ENCODE results near the gene MOV10L1. TPM values are rescaled to one million over a fixed set of nuclear protein-coding genes. Genes with fewer than 3 reads are reported as not detected.

Gene MOV10L1
- total RNA-seq, 4 donors from 2014 or later, result 0.68 to 0.80 TPM; not detected in 2

DNA sequence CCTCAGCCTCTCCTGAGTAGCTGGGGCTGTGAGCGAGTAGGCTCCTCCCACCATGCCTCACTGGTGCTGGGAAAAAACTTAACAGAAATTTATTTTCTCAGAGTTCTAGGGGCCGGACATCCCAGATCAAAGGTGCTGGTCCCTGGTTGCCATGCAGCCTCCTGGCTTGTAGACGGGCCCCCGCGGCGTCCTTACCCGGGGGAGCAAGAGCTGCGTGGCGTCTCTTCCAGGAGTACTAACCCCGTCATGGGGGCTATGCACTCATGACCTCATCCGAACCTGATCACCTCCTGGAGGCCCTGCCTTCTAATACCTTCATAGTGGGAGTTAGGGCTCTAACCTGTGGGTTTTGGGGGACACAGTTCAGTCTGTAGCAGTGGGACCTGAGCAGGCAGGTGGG is 98.5 kb downstream of the MOV10L1 start:
- Histone ChIP-seq H3K27me3 (no peaks in the 10 kb centered on the region), H3K9me3 (no peaks in the 10 kb centered on the region), H3K36me3 (no peaks in the 10 kb centered on the region), H3K27ac (no peak overlapping the region), H3K4me3 (no peak overlapping the region), H3K4me1 (peaks cover 81% of the 10 kb centered on the region)
- WGBS, result 96% methylated on average over 11 of the region's 11 CpGs
- TF ChIP-seq EP300 (IDR thresholded peaks at IDR 0.05) (no peak), POLR2A (IDR thresholded peaks at IDR 0.05) (no peak)
- TF ChIP-seq, protein P1, sequence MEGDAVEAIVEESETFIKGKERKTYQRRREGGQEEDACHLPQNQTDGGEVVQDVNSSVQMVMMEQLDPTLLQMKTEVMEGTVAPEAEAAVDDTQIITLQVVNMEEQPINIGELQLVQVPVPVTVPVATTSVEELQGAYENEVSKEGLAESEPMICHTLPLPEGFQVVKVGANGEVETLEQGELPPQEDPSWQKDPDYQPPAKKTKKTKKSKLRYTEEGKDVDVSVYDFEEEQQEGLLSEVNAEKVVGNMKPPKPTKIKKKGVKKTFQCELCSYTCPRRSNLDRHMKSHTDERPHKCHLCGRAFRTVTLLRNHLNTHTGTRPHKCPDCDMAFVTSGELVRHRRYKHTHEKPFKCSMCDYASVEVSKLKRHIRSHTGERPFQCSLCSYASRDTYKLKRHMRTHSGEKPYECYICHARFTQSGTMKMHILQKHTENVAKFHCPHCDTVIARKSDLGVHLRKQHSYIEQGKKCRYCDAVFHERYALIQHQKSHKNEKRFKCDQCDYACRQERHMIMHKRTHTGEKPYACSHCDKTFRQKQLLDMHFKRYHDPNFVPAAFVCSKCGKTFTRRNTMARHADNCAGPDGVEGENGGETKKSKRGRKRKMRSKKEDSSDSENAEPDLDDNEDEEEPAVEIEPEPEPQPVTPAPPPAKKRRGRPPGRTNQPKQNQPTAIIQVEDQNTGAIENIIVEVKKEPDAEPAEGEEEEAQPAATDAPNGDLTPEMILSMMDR (IDR thresholded peaks at IDR 0.05), result no peak
- no peak for DNase-seq (ENCODE audit: low spot score in 2 of 2)

DNA sequence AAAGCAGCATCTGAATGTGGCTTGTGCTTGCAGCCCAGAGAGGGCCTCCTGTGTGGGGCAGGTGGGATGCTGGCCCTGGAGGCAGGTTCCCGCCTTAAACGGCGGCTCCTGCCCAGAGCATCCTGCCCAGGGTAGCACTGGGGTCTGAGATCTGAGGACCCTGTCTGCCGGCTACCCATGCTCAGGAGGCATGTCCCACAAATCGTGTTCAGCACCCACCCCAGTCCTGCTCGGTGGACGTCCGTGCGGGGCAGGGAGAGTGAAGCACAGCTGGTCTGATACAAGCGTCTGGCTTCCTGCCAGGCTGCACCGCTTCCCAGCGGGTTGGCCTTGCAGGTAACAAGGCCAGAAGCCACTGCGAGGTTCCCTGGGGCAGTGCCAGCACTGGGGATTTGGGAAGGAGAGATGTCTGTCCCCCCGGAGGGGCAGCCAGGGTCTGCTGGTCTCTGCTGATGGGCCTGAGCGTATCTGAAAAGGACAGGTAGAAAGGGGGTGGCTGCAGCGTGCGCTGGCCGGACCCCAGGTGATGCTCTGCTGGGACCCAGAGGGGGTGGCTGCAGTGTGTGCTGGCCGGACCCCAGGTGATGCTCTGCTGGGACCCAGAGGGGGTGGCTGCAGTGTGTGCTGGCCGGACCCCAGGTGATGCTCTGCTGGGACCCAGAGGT is 99.5 kb downstream of the MOV10L1 start:
- 84% methylated on average over 10 of the region's 20 CpGs for WGBS
- Histone ChIP-seq H3K4me3 (no peak overlapping the region), H3K27ac (peak overlapping the region; percentile 84), H3K4me1 (peaks cover 72% of the 10 kb centered on the region), H3K9me3 (no peaks in the 10 kb centered on the region), H3K36me3 (peaks cover 9% of the 10 kb centered on the region), H3K27me3 (no peaks in the 10 kb centered on the region)
- TF ChIP-seq POLR2A (IDR thresholded peaks at IDR 0.05) (no peak), EP300 (IDR thresholded peaks at IDR 0.05) (no peak)
- no peak for DNase-seq (ENCODE audit: low spot score in 2 of 2)

DNA sequence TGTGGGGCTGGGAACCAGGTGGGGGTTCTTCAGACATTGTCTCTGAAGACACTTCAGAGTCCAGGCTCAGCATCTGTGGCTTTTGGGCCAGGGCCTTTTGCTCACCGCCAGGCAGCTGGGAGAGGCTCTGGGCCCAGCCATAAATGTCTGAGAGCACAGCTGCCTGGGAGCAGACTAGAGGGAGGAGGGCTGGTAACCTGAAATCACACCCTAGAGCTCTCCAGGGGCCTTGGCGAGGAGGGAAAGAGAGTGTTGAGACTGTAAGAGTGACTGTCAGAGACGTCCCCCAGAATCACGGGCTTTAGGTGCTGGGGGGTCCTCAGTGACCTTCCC is 100.0 kb downstream of the MOV10L1 start:
- Histone ChIP-seq H3K27me3 (no peaks in the 10 kb centered on the region), H3K27ac (peak overlapping the region; percentile 84), H3K9me3 (no peaks in the 10 kb centered on the region), H3K4me1 (peaks cover 67% of the 10 kb centered on the region), H3K4me3 (peak overlapping the region; percentile 49), H3K36me3 (peaks cover 14% of the 10 kb centered on the region)
- no peak for TF ChIP-seq POLR2A (IDR thresholded peaks at IDR 0.05)
- TF ChIP-seq, protein P1 (IDR thresholded peaks at IDR 0.05), result no peak
- no peak for TF ChIP-seq POLR2AphosphoS5 (IDR thresholded peaks at IDR 0.05)
- TF ChIP-seq EP300 (IDR thresholded peaks at IDR 0.05), result no peak
- DNase-seq (ENCODE audit: low spot score in 2 of 2), result no peak
- WGBS, result 18% methylated on average over 2 of the region's 4 CpGs

DNA sequence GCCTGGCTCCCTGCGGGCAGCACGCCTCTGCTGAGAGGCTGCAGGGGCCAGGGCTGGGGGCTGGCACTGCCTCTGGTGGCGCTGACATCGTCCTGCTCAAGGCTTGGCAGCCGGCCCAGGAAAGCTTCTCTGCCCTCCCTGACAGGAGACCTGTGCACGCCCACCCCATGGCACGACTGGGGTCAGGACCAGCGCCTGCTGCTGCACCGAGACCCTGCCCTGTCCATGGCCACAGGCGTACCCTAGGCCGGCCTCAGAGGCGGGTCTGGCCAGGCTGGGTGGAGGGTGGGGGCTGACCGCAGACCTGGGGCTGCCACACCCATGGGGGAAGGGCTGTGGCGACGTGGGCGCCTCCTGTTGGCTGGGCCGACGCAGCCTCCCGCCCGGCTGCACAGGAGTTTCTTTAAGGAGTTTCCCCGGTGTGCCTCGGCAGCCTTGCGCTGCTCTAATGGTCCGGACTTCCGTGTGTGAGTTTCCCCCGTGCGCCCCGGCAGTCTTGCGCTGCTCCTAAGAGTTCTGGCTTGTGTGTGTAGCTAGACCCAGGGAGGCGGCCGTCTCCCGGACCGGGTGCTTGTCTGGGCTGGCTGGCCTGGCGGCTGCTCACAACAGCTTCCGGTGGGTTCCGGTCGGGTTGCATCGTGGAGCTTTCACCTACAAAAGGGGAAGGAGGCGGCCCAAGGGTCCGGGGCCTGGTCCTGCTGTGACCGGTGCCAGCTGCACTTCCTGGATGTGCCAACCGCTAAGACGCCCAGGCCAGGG is 100.6 kb downstream of the MOV10L1 start:
- peak overlapping the region; percentile 49 for H3K4me3 ChIP-seq
- DNase-seq (ENCODE audit: low spot score in 2 of 2), result peak; percentile 88 to 91
- no peaks in the 10 kb centered on the region for H3K9me3 ChIP-seq
- no peak for TF ChIP-seq EP300 (IDR thresholded peaks at IDR 0.05)
- TF ChIP-seq, protein P1 (IDR thresholded peaks at IDR 0.05), result peak in 1 of 2 donors; percentile 26
- no peak for TF ChIP-seq POLR2A (IDR thresholded peaks at IDR 0.05)
- TF ChIP-seq POLR2AphosphoS5 (IDR thresholded peaks at IDR 0.05), result no peak
- H3K4me1 ChIP-seq, result peaks cover 61% of the 10 kb centered on the region
- peaks cover 18% of the 10 kb centered on the region for H3K36me3 ChIP-seq
- no peaks in the 10 kb centered on the region for H3K27me3 ChIP-seq
- WGBS, result 5% methylated on average over 23 of the region's 43 CpGs
- H3K27ac ChIP-seq, result peak overlapping the region; percentile 84

DNA sequence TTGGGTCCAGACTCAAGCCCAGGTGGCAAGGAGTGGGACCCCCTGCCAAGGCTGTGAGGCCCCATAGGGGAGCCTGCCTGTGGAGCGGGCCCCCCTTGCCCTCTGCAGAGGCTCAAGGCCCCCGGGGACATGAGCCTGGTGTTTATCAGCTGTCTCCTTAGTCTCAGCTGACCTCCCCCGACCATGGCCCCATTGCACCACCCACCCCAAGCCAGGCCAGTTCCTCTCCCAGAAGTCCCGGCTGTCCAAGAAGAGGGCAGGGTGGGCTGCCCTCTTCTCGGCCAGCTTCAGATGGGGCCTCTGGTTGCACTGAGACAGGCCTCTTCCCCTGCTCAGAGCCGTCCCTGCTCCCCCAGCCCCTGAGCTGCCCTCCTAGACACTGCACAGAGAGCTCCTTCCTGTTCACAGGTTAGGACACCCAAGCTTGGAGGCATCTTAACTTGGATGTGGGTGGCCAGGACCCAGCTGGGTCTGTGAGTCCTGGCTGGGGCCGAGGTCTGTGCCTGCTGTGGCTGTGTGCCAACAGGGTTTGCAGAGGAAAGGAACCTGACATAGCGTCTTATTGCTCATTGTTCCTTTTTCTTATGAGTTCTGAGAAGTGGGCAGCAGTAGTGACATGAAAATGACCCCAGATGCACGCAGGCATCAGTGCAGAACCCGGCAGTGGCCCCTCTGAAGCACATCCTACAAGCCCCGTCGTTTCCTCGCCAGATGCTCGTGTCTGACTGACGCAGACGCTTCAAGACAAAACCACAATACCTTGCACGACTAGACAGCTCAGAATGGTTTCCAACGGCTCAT is 101.3 kb downstream of the MOV10L1 start:
- Histone ChIP-seq H3K27ac (peak overlapping the region; percentile 84), H3K27me3 (no peaks in the 10 kb centered on the region), H3K36me3 (peaks cover 19% of the 10 kb centered on the region), H3K9me3 (no peaks in the 10 kb centered on the region), H3K4me3 (peak overlapping the region; percentile 49), H3K4me1 (peaks cover 59% of the 10 kb centered on the region)
- DNase-seq (ENCODE audit: low spot score in 2 of 2), result no peak
- WGBS, result 51% methylated on average over 17 of the region's 18 CpGs
- TF ChIP-seq POLR2A (IDR thresholded peaks at IDR 0.05) (no peak), POLR2AphosphoS5 (IDR thresholded peaks at IDR 0.05) (no peak), EP300 (IDR thresholded peaks at IDR 0.05) (no peak)
- TF ChIP-seq, protein P1 (IDR thresholded peaks at IDR 0.05), result no peak

All from suprapubic skin (tissue), 4 donors.